KMS-11 (cell line): ENCODE data around the gene UBE2L6.
A peak's percentile ranks its signal among the peaks of the same experiment; 100 is the strongest.

Experiments used
- H2AFZ ChIP-seq: fragments of 200-600 bp; sonication (generic); 2 replicates; pipeline ENCODE4 v1.6.1; 2016; ENCODE audit warnings: antibody characterized with exemption, mixed run types, low read depth
- H3K27ac ChIP-seq: fragments of 200-600 bp; sonication (generic); 2 replicates; pipeline ENCODE4 v1.6.1; 2016; ENCODE audit warnings: mild to moderate bottlenecking, mixed run types
- H3K27me3 ChIP-seq: fragments of 200-600 bp; sonication (generic); 2 replicates; pipeline ENCODE4 v1.6.1; 2017; ENCODE audit warnings: mild to moderate bottlenecking, low read depth, mixed run types, moderate library complexity; ENCODE audit not compliant: insufficient read depth
- H3K36me3 ChIP-seq: fragments of 200-600 bp; sonication (generic); 2 replicates; pipeline ENCODE4 v1.6.1; 2017; ENCODE audit warnings: mild to moderate bottlenecking, mixed run types; ENCODE audit not compliant: insufficient read depth
- H3K4me1 ChIP-seq: fragments of 200-600 bp; sonication (generic); 2 replicates; pipeline ENCODE4 v1.6.1; 2016; ENCODE audit warnings: mild to moderate bottlenecking, low read depth, mixed run types; ENCODE audit not compliant: poor library complexity, severe bottlenecking
- H3K4me2 ChIP-seq: fragments of 200-600 bp; sonication (generic); 2 replicates; pipeline ENCODE4 v1.7.0; 2016; ENCODE audit warnings: mild to moderate bottlenecking, mixed run types
- H3K4me3 ChIP-seq: fragments of 200-600 bp; sonication (generic); IDR thresholded peaks from 2 replicates; pipeline ENCODE4 v1.6.1; 2017; ENCODE audit warnings: low read depth, low read length, mixed read lengths; ENCODE audit not compliant: insufficient read depth
- H3K79me2 ChIP-seq: fragments of 200-600 bp; sonication (generic); 2 replicates; pipeline ENCODE4 v1.6.1; 2016; ENCODE audit warnings: low read depth, mixed run types; ENCODE audit not compliant: insufficient read depth
- H3K9ac ChIP-seq: fragments of 200-600 bp; sonication (generic); 2 replicates; pipeline ENCODE4 v1.6.1; 2016; ENCODE audit warnings: mild to moderate bottlenecking, mixed run types
- H4K20me1 ChIP-seq: fragments of 200-600 bp; sonication (generic); 2 replicates; pipeline ENCODE4 v1.6.1; 2016; ENCODE audit warnings: mild to moderate bottlenecking, mixed run types; ENCODE audit not compliant: insufficient read depth
- TF ChIP-seq, protein P1 (sequence below): fragments of 200-600 bp; sonication (generic); conservative IDR thresholded peaks from 2 replicates; pipeline ENCODE4 v1.6.1; 2017; ENCODE audit warnings: low read depth, mild to moderate bottlenecking, antibody characterized with exemption, low read length, moderate library complexity, mixed read lengths

UBE2L6 gene

GRCh38 chr11:57567515-57568329 is at the start of gene UBE2L6:
Gene UBE2L6, minus strand, starts transcription at chr11:57567672. Its CDS starts 61 bp downstream, at chr11:57567611.
- H3K4me1 ChIP-seq = peaks cover 17% of the 10 kb centered on the region
- TF ChIP-seq, protein P1, sequence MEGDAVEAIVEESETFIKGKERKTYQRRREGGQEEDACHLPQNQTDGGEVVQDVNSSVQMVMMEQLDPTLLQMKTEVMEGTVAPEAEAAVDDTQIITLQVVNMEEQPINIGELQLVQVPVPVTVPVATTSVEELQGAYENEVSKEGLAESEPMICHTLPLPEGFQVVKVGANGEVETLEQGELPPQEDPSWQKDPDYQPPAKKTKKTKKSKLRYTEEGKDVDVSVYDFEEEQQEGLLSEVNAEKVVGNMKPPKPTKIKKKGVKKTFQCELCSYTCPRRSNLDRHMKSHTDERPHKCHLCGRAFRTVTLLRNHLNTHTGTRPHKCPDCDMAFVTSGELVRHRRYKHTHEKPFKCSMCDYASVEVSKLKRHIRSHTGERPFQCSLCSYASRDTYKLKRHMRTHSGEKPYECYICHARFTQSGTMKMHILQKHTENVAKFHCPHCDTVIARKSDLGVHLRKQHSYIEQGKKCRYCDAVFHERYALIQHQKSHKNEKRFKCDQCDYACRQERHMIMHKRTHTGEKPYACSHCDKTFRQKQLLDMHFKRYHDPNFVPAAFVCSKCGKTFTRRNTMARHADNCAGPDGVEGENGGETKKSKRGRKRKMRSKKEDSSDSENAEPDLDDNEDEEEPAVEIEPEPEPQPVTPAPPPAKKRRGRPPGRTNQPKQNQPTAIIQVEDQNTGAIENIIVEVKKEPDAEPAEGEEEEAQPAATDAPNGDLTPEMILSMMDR = peak; percentile 95; the same call in 1 of the 2 replicates
- peak within 1 kb of the TSS; percentile 99 for H3K4me2 ChIP-seq
- H3K27ac ChIP-seq = peak within 1 kb of the TSS; percentile 73
- H3K4me3 ChIP-seq = no peak within 1 kb of the TSS
- peak within 1 kb of the TSS; percentile 79; the same call in 1 of the 2 replicates for H3K9ac ChIP-seq
- H3K36me3 ChIP-seq = no peaks in the 10 kb centered on the region
- H3K27me3 ChIP-seq = no peaks in the 10 kb centered on the region
- peaks cover 27% of the 10 kb centered on the region for H3K79me2 ChIP-seq
- H2AFZ ChIP-seq = peak within 1 kb of the TSS; percentile 97
- no peaks in the 10 kb centered on the region for H4K20me1 ChIP-seq

DNA sequence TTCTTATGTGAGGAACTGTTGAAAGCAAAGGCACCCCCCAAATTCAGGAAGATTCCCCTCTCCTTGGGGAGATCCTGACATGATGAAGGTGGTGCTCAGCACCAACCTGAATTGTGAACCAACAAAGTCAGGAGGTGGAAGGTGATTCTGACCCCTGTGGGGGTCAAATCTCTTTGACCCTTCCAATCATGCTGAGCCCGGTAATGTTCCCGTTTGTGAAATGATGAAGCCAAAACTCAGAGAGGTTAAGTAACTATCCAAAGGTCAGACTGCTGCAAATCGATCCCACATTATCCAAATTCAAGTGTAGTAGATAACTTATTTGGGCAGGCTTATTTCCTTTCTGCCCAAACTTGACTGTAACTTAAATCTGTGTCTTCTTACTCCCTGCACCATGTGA is 49.1 kb upstream of the UBE2L6 start:
- TF ChIP-seq, protein P1 = no peak
- no peaks in the 10 kb centered on the region for H3K27me3 ChIP-seq

DNA sequence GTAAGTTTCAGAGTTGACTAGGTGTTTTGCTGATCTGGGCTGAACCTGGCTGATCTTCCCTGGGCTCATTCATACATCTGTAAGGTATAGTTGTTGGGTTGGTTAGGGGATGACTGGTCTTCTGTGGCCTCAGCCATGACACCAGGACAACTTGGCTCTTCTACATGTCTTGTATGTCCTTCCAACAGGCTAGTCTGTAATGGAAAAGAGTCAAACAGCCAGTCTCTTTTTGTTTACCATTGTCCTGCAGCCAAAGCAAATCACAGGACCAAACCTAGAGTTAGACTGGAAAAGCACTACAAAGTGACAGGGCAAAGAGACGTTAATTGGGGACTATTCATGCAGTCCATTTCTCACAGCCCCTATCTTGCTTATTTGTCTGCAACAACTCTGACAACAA is 47.8 kb upstream of the UBE2L6 start:
- Histone ChIP-seq H3K36me3 (no peaks in the 10 kb centered on the region), H3K27ac (no peak overlapping the region), H3K9ac (no peak overlapping the region), H2AFZ (no peak overlapping the region), H4K20me1 (no peaks in the 10 kb centered on the region), H3K4me1 (no peaks in the 10 kb centered on the region), H3K27me3 (no peaks in the 10 kb centered on the region), H3K4me2 (no peak overlapping the region), H3K79me2 (no peaks in the 10 kb centered on the region), H3K4me3 (no peak overlapping the region)
- TF ChIP-seq, protein P1 = no peak

More for the DNA sequence above, 49.1 kb upstream of the UBE2L6 start:
- no peak overlapping the region for H3K4me2 ChIP-seq
- H3K9ac ChIP-seq = no peak overlapping the region
- no peaks in the 10 kb centered on the region for H4K20me1 ChIP-seq
- no peak overlapping the region for H3K4me3 ChIP-seq
- no peaks in the 10 kb centered on the region for H3K79me2 ChIP-seq
- H3K27ac ChIP-seq = no peak overlapping the region
- no peaks in the 10 kb centered on the region for H3K36me3 ChIP-seq
- no peak overlapping the region for H2AFZ ChIP-seq
- H3K4me1 ChIP-seq = no peaks in the 10 kb centered on the region

- H3K79me2 ChIP-seq = no peaks in the 10 kb centered on the region
- H4K20me1 ChIP-seq = no peaks in the 10 kb centered on the region
- H3K27ac ChIP-seq = no peak overlapping the region
- H3K27me3 ChIP-seq = no peaks in the 10 kb centered on the region
- H3K9ac ChIP-seq = no peak overlapping the region
- TF ChIP-seq, protein P1 = no peak
- no peak overlapping the region for H2AFZ ChIP-seq
- H3K4me1 ChIP-seq = no peaks in the 10 kb centered on the region
- no peak overlapping the region for H3K4me2 ChIP-seq
- H3K4me3 ChIP-seq = no peak overlapping the region
- H3K36me3 ChIP-seq = no peaks in the 10 kb centered on the region
Measured at GRCh38 chr11:57614234-57614772, 46.8 kb upstream of the UBE2L6 start.
